ENCODE measurements around the gene ADH1C.

GRCh38 chr4:99394896-99395295 is 42.4 kb upstream of the ADH1C start:
- TF ChIP-seq, protein P1, sequence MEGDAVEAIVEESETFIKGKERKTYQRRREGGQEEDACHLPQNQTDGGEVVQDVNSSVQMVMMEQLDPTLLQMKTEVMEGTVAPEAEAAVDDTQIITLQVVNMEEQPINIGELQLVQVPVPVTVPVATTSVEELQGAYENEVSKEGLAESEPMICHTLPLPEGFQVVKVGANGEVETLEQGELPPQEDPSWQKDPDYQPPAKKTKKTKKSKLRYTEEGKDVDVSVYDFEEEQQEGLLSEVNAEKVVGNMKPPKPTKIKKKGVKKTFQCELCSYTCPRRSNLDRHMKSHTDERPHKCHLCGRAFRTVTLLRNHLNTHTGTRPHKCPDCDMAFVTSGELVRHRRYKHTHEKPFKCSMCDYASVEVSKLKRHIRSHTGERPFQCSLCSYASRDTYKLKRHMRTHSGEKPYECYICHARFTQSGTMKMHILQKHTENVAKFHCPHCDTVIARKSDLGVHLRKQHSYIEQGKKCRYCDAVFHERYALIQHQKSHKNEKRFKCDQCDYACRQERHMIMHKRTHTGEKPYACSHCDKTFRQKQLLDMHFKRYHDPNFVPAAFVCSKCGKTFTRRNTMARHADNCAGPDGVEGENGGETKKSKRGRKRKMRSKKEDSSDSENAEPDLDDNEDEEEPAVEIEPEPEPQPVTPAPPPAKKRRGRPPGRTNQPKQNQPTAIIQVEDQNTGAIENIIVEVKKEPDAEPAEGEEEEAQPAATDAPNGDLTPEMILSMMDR (IDR thresholded peaks at IDR 0.05), result no peak
- no peak for TF ChIP-seq POLR2A (IDR thresholded peaks at IDR 0.05)

Measured in prostate gland (tissue), 2 donors.